ENCODE data around the gene SLC1A4. TPM values are rescaled to one million over a fixed set of nuclear protein-coding genes. Genes with fewer than 3 reads are reported as not detected.

The SLC1A4 gene
- total and polyA plus RNA-seq, 2 of the 4 experiments (the other 2 are of a cell fraction), result 6.8 to 8.1 TPM

- intact Hi-C loops (cut with micrococcal nuclease), result no loop called here
- Histone ChIP-seq H3K56ac (ENCODE audit: extremely low read depth, insufficient read depth, low read length) (no peak overlapping the region), H4K91ac (ENCODE audit: insufficient read depth, low read depth, low read length) (no peak overlapping the region), H3K14ac (replicated peaks; ENCODE audit: low read depth, low read length) (no peak overlapping the region), H2AK5ac (ENCODE audit: low read depth, low read length) (no peak overlapping the region; the same call in 1 of the 2 replicates), H4K5ac (ENCODE audit: low read depth, low read length) (no peak overlapping the region), H3K18ac (ENCODE audit: low read depth, low read length) (no peak overlapping the region), H3K27me3 (ENCODE audit: control insufficient read depth, insufficient read depth, low read length) (peaks cover 34% of the 10 kb centered on the region), H3K9ac (ENCODE audit: low read depth, low read length) (no peak overlapping the region), H3K9me1 (ENCODE audit: insufficient read depth, low read length) (peaks cover 10% of the 10 kb centered on the region; the same call in 1 of the 2 replicates), H2BK20ac (ENCODE audit: low read depth, low read length) (no peak overlapping the region), H3K79me1 (ENCODE audit: low read depth in 1 of 2, low read length in 2 of 2) (no peaks in the 10 kb centered on the region), H2AFZ (replicated peaks; ENCODE audit: low read length, poor library complexity) (no peak overlapping the region), H3K4me3 (ENCODE audit: insufficient read depth, low read depth, low read length) (no peak overlapping the region), H2BK5ac (ENCODE audit: low read depth, low read length, poor library complexity, severe bottlenecking) (no peak overlapping the region), H3K36me3 (ENCODE audit: control insufficient read depth, insufficient read depth, low read length) (no peaks in the 10 kb centered on the region), H3K23ac (ENCODE audit: low read depth, low read length) (no peak overlapping the region), H3K27ac (ENCODE audit: insufficient read depth, low read length) (no peak overlapping the region), H3K4me2 (ENCODE audit: low read depth, low read length) (no peak overlapping the region), H3K4ac (ENCODE audit: low read depth, low read length) (no peak overlapping the region), H2BK15ac (ENCODE audit: low read depth, low read length) (no peak overlapping the region), H4K8ac (ENCODE audit: low read depth in 2 of 2, low read length in 2 of 2) (no peak overlapping the region), H2BK120ac (ENCODE audit: low read depth, low read length) (no peak overlapping the region), H4K20me1 (ENCODE audit: insufficient read depth, low read length) (no peaks in the 10 kb centered on the region), H3K9me3 (ENCODE audit: control insufficient read depth, insufficient read depth, low read length) (no peaks in the 10 kb centered on the region), H3K4me1 (ENCODE audit: control insufficient read depth, insufficient read depth, low read length) (peaks cover 7% of the 10 kb centered on the region; the same call in 1 of the 2 replicates), H2AK9ac (replicated peaks; ENCODE audit: low read depth, low read length, poor library complexity) (no peak overlapping the region)
- no peak for ATAC-seq (ENCODE audit: low read depth)
- 73% methylated on average over 4 of the region's 12 CpGs; no CpG with 5 or more reads in 1 of the 2 experiments for WGBS, 2 experiments (ENCODE audit: extremely low coverage in 2 of 2, insufficient read length in 1 of 2)
- POLR2A ChIA-PET (ENCODE audit: unreplicated experiment), result no interaction called here
- DNase-seq, result peak; percentile 19
- no TSS peak for BruUV-seq (replicated peaks)
- CTCF ChIA-PET, result no interaction called here
- in situ Hi-C loops (cut with MboI; ENCODE audit: low sequenced_read_pairs), result no loop called here
- TF ChIP-seq MXI1 (IDR thresholded peaks at IDR 0.05; ENCODE audit: borderline replicate concordance, low read depth, low read length) (no peak), MAZ (IDR thresholded peaks at IDR 0.05; ENCODE audit: borderline replicate concordance, low read depth, low read length) (no peak), CHD1 (IDR thresholded peaks at IDR 0.05; ENCODE audit: low read depth, low read length) (no peak), FOS (IDR thresholded peaks at IDR 0.05; ENCODE audit: low read depth, low read length) (no peak)
- dilution Hi-C loops (cut with HindIII; ENCODE audit: low sequenced_read_pairs, unreplicated experiment), result no loop called here
These were observed 45.6 kb upstream of the SLC1A4 start for GRCh38 chr2:64943387-64944150.

Measured in IMR-90 (cell line).